Prostate gland (tissue), 2 donors: ENCODE data around the gene SENP2.

Experiments
- CTCF ChIP-seq, 4 experiments: fragments of 200-600 bp in 2 of 4; fragments of 450-650 bp in 2 of 4; sonication (generic) in 2 of 4; IDR thresholded peaks; 1 replicate in 3 of 4; 2 replicates in 1 of 4; pipeline ENCODE4 v1.5.1; 2016 to 2019; ENCODE audit warnings: antibody characterized with exemption in 4 of 4, mild to moderate bottlenecking in 2 of 4, moderate library complexity in 2 of 4
- POLR2A ChIP-seq: fragments of 450-650 bp; IDR thresholded peaks from one replicate; pipeline ENCODE4 v1.6.1; 2016; ENCODE audit warnings: antibody characterized with exemption, mild to moderate bottlenecking

GRCh38 chr3:185653949-185654757 lies 68.1 kb downstream of the SENP2 start:
- TF ChIP-seq CTCF (IDR thresholded peaks at IDR 0.05), result no peak
- TF ChIP-seq POLR2A, result no peak
